Panc1 (cell line): ENCODE data around the gene CFLAR. TPM values are rescaled to one million over a fixed set of nuclear protein-coding genes. Genes with fewer than 3 reads are reported as not detected.

Experiments
- ATAC-seq: fragments of 200-7000 bp; cut with Tn5 transposase; 2 replicates; pipeline ENCODE4 v1.9.1; 2020; ENCODE audit warnings: mild to moderate bottlenecking, moderate library complexity
- BruUV-seq: library from RNA; stranded (reverse); fragments of 400-500 nt; replicated peaks from 2 replicates; lab custom pipeline; 2021; lab: Mats Ljungman, UMichigan
- CTCF ChIA-PET: fragments of 300-600 bp; sonication (Branson Sonifier 250); formaldehyde crosslinking; loops from one replicate; lab custom pipeline; 2022; ENCODE audit warnings: antibody characterized with exemption; lab: Charles Lee
- POLR2A ChIA-PET: fragments of 300-600 bp; sonication (Branson Sonifier 250); formaldehyde crosslinking; loops from one replicate; lab custom pipeline; 2022; ENCODE audit warnings: antibody characterized with exemption; lab: Charles Lee
- DNase-seq: peaks from one replicate; pipeline ENCODE4 v3.0.0-alpha.2; 2010; ENCODE audit warnings: low read depth, low spot score
- H3K27ac ChIP-seq: 2 replicates; pipeline ENCODE4 v1.5.1; 2011; ENCODE audit warnings: mild to moderate bottlenecking, low read length, inconsistent platforms
- H3K27me3 ChIP-seq: fragments of 200-500 bp; sonication (Bioruptor generic); 2 replicates; pipeline ENCODE4 v1.6.0; 2014; ENCODE audit warnings: low read length, inconsistent platforms; ENCODE audit not compliant: control insufficient read depth, insufficient read depth
- H3K36me3 ChIP-seq: fragments of 200-500 bp; sonication (Bioruptor generic); 2 replicates; pipeline ENCODE4 v1.5.1; 2014; ENCODE audit warnings: inconsistent platforms, mild to moderate bottlenecking, low read length, moderate library complexity; ENCODE audit not compliant: control insufficient read depth, insufficient read depth
- H3K4me1 ChIP-seq: 2 replicates; pipeline ENCODE4 v1.5.1; 2011; ENCODE audit warnings: inconsistent platforms, mild to moderate bottlenecking, low read length, moderate library complexity; ENCODE audit not compliant: control insufficient read depth, insufficient read depth
- H3K4me3 ChIP-seq, 2 experiments: 2 replicates each; pipeline ENCODE4 v1.5.1; 2011 to 2012; ENCODE audit warnings: low read depth in 2 of 2, low read length in 2 of 2, mild to moderate bottlenecking in 2 of 2, inconsistent platforms in 1 of 2, moderate library complexity in 1 of 2
- H3K9me3 ChIP-seq: fragments of 200-500 bp; sonication (Bioruptor generic); 2 replicates; pipeline ENCODE4 v1.5.1; 2014; ENCODE audit warnings: low read depth, mild to moderate bottlenecking, inconsistent platforms, low read length, moderate library complexity; ENCODE audit not compliant: control insufficient read depth, insufficient read depth
- POLR2AphosphoS5 ChIP-seq: IDR thresholded peaks from 2 replicates; pipeline ENCODE4 v1.6.1; 2012; ENCODE audit warnings: mild to moderate bottlenecking, low read depth, low read length, moderate library complexity
- SIN3A ChIP-seq: IDR thresholded peaks from 2 replicates; pipeline ENCODE4 v1.6.1; 2012; ENCODE audit warnings: low read depth, mild to moderate bottlenecking, low read length, moderate library complexity, borderline replicate concordance; ENCODE audit not compliant: insufficient read depth
- TCF7L2 ChIP-seq: IDR thresholded peaks from 2 replicates; pipeline ENCODE4 v1.6.1; 2011; ENCODE audit warnings: mild to moderate bottlenecking, low read depth, low read length, inconsistent platforms
- in situ Hi-C: cut with HindIII; loops from 2 replicates; pipeline ENCODE4 v1.10.0; 2016; ENCODE audit warnings: low sequenced_read_pairs, low pct_unique_long_range_greater_than_20kb
- intact Hi-C: fragments of 100-400 bp; cut with micrococcal nuclease; formaldehyde crosslinking; loops from one replicate; pipeline ENCODE4 v1.10.0; 2022; ENCODE audit not compliant: unreplicated experiment
- total RNA-seq: library from RNA; stranded (reverse); gene quantifications from one replicate; pipeline ENCODE4 v1.2.1, GENCODE V29; 2021; ENCODE audit not compliant: unreplicated experiment
- TF ChIP-seq, protein P1 (sequence below), 2 experiments: IDR thresholded peaks; 2 replicates each; pipeline ENCODE4 v1.6.1; 2011 to 2012; ENCODE audit warnings: low read depth in 2 of 2, control low read depth in 1 of 2, low read length in 1 of 2, mild to moderate bottlenecking in 1 of 2, moderate library complexity in 1 of 2; ENCODE audit not compliant: insufficient read depth in 1 of 2
- TF ChIP-seq, protein P2 (sequence below): fragments of 450-650 bp; IDR thresholded peaks from 2 replicates; pipeline ENCODE4 v1.5.1; 2017; ENCODE audit warnings: mild to moderate bottlenecking

Gene CFLAR
- total RNA-seq, 1 experiment from 2014 or later: 46.3 TPM

GRCh38 chr2:201154615-201155399 lies 38.8 kb downstream of the CFLAR start:
- H3K27ac ChIP-seq: no peak overlapping the region
- DNase-seq (no peak), ATAC-seq (no peak)
- intact Hi-C loops (no loop called here), in situ Hi-C loops (no loop called here)
- no peaks in the 10 kb centered on the region for H3K9me3 ChIP-seq
- no peak overlapping the region for H3K4me3 ChIP-seq
- POLR2A ChIA-PET: no interaction called here
- CTCF ChIA-PET: interaction anchor here (0.6 kb wide), 1 partner anchor 39 kb away, joined by 4 read pairs; the partner anchor contains the start of gene CFLAR
- no TSS peak for BruUV-seq
- peaks cover 16% of the 10 kb centered on the region for H3K4me1 ChIP-seq
- H3K27me3 ChIP-seq: no peaks in the 10 kb centered on the region
- TF ChIP-seq, protein P1, sequence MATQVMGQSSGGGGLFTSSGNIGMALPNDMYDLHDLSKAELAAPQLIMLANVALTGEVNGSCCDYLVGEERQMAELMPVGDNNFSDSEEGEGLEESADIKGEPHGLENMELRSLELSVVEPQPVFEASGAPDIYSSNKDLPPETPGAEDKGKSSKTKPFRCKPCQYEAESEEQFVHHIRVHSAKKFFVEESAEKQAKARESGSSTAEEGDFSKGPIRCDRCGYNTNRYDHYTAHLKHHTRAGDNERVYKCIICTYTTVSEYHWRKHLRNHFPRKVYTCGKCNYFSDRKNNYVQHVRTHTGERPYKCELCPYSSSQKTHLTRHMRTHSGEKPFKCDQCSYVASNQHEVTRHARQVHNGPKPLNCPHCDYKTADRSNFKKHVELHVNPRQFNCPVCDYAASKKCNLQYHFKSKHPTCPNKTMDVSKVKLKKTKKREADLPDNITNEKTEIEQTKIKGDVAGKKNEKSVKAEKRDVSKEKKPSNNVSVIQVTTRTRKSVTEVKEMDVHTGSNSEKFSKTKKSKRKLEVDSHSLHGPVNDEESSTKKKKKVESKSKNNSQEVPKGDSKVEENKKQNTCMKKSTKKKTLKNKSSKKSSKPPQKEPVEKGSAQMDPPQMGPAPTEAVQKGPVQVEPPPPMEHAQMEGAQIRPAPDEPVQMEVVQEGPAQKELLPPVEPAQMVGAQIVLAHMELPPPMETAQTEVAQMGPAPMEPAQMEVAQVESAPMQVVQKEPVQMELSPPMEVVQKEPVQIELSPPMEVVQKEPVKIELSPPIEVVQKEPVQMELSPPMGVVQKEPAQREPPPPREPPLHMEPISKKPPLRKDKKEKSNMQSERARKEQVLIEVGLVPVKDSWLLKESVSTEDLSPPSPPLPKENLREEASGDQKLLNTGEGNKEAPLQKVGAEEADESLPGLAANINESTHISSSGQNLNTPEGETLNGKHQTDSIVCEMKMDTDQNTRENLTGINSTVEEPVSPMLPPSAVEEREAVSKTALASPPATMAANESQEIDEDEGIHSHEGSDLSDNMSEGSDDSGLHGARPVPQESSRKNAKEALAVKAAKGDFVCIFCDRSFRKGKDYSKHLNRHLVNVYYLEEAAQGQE (IDR thresholded peaks at IDR 0.05; ENCODE audit: insufficient read depth in 1 of 2, low read depth in 2 of 2, low read length in 1 of 2): no peak
- TF ChIP-seq POLR2AphosphoS5: no peak
- TF ChIP-seq, protein P2, sequence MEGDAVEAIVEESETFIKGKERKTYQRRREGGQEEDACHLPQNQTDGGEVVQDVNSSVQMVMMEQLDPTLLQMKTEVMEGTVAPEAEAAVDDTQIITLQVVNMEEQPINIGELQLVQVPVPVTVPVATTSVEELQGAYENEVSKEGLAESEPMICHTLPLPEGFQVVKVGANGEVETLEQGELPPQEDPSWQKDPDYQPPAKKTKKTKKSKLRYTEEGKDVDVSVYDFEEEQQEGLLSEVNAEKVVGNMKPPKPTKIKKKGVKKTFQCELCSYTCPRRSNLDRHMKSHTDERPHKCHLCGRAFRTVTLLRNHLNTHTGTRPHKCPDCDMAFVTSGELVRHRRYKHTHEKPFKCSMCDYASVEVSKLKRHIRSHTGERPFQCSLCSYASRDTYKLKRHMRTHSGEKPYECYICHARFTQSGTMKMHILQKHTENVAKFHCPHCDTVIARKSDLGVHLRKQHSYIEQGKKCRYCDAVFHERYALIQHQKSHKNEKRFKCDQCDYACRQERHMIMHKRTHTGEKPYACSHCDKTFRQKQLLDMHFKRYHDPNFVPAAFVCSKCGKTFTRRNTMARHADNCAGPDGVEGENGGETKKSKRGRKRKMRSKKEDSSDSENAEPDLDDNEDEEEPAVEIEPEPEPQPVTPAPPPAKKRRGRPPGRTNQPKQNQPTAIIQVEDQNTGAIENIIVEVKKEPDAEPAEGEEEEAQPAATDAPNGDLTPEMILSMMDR: no peak
- no peak for TF ChIP-seq SIN3A
- TF ChIP-seq TCF7L2: no peak
- H3K36me3 ChIP-seq: no peaks in the 10 kb centered on the region

DNA sequence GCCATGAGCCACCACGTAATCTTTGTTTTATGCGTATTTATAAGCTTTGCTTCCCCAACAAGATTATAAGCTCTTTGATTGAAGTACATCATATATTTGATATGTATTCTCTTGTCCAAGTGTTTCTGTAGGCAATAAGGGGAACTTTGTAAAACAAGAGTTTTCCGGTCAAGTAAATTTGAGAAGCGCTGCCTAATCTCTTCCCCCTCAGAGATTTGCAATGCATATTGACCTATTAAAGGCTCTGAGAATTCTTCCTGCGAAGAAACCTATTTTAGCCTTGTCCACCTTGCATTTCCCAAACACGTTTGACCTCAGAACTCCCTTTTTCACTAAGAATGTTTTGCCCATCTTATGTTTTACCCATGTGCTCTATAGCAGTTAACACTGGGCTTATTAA lies 40.1 kb downstream of the CFLAR start:
- no peak for TF ChIP-seq POLR2AphosphoS5
- TF ChIP-seq TCF7L2: no peak
- TF ChIP-seq, protein P2: no peak
- no peak for TF ChIP-seq SIN3A
- TF ChIP-seq, protein P1 (IDR thresholded peaks at IDR 0.05; ENCODE audit: insufficient read depth in 1 of 2, low read depth in 2 of 2, low read length in 1 of 2): no peak
- intact Hi-C loops: no loop called here
- no peak overlapping the region for H3K4me3 ChIP-seq
- no TSS peak for BruUV-seq
- H3K36me3 ChIP-seq: no peaks in the 10 kb centered on the region
- H3K4me1 ChIP-seq: peaks cover 13% of the 10 kb centered on the region
- ATAC-seq (no peak), DNase-seq (no peak)
- no peak overlapping the region for H3K27ac ChIP-seq
- no peaks in the 10 kb centered on the region for H3K27me3 ChIP-seq
- ChIA-PET POLR2A (no interaction called here), CTCF (no interaction called here)
- no peaks in the 10 kb centered on the region for H3K9me3 ChIP-seq
- in situ Hi-C loops: no loop called here
